ENCODE results near the gene HS6ST2. TPM values are rescaled to one million over a fixed set of nuclear protein-coding genes. Genes with fewer than 3 reads are reported as not detected.

The HS6ST2 gene
- total and polyA plus RNA-seq, 10 of the 15 experiments (the other 5 are each of a cell fraction or from before 2014, with no cell fraction given) = not detected

DNA sequence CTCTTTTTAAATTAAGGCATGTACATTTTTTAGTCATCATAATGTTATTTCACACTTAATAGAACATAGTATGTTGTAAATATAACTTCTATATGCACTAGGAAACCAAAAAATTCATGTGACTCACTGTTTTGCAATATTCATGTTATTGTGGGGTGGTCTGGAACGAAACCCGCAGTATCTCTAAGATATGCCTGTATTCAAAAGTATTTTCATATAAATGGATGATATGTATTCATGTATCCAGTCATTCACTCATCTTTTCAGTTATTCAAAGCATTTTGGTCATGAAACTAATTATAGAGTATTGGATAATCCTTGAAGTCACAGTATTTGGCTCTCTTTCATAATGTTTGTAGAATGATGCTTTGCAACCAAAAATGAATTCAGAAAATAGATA lies 168.1 kb downstream of the HS6ST2 start:
- H3K4me1 ChIP-seq (ENCODE audit: control insufficient read depth, insufficient read depth, low read length) = no peaks in the 10 kb centered on the region
- no peak overlapping the region for H3K4me3 ChIP-seq
- POLR2A ChIA-PET = no interaction called here
- in situ Hi-C loops (cut with MboI) = no loop called here
- no peaks in the 10 kb centered on the region for H3K36me3 ChIP-seq (ENCODE audit: control insufficient read depth in 2 of 2, insufficient read depth in 2 of 2, low read length in 1 of 2)
- 27% methylated on average over 2 of the region's 2 CpGs for WGBS (ENCODE audit: insufficient coverage, insufficient replicate concordance, low lambda C conversion rate, missing lambda C conversion rate)
- H3K9me3 ChIP-seq (replicated peaks; ENCODE audit: control insufficient read depth, insufficient read depth, low read length) = no peaks in the 10 kb centered on the region
- no peak for ATAC-seq
- RAD21 ChIA-PET (ENCODE audit: unreplicated experiment) = no interaction called here
- CTCF ChIA-PET = no interaction called here
- no TSS peak for BruUV-seq (replicated peaks)
- H3K79me2 ChIP-seq (ENCODE audit: control insufficient read depth, insufficient read depth, low read length) = no peaks in the 10 kb centered on the region
- no peaks in the 10 kb centered on the region for H3K27me3 ChIP-seq (replicated peaks in 1 of 2; ENCODE audit: control insufficient read depth in 2 of 2, insufficient read depth in 2 of 2, low read length in 1 of 2)
- TF ChIP-seq TCF7 (IDR thresholded peaks at IDR 0.05; ENCODE audit: borderline replicate concordance) (no peak), ZBTB33 (IDR thresholded peaks at IDR 0.05) (no peak)
- intact Hi-C loops (cut with micrococcal nuclease; ENCODE audit: unreplicated experiment) = no loop called here
- H3K4me2 ChIP-seq (ENCODE audit: control insufficient read depth, insufficient read depth) = no peak overlapping the region
- SMC1A ChIA-PET (ENCODE audit: uncharacterized antibody, unreplicated experiment) = no interaction called here
- H2AFZ ChIP-seq (ENCODE audit: control insufficient read depth, low read depth, low read length) = no peak overlapping the region
- no peaks in the 10 kb centered on the region for H4K20me1 ChIP-seq (ENCODE audit: control insufficient read depth, insufficient read depth)
- no peak overlapping the region for H3K27ac ChIP-seq (ENCODE audit: control insufficient read depth, insufficient read depth)
- FAIRE-seq = no peak
- H3K9ac ChIP-seq (ENCODE audit: control insufficient read depth, insufficient read depth, low read length) = no peak overlapping the region
- no peak for DNase-seq (ENCODE audit: low read depth, low spot score)

GRCh38 chrX:132786217-132786616 lies 172.2 kb downstream of the HS6ST2 start:
- BruUV-seq (replicated peaks) = no TSS peak
- H3K27me3 ChIP-seq (replicated peaks in 1 of 2; ENCODE audit: control insufficient read depth in 2 of 2, insufficient read depth in 2 of 2, low read length in 1 of 2) = no peaks in the 10 kb centered on the region
- no peaks in the 10 kb centered on the region for H3K36me3 ChIP-seq (ENCODE audit: control insufficient read depth in 2 of 2, insufficient read depth in 2 of 2, low read length in 1 of 2)
- H3K4me1 ChIP-seq (ENCODE audit: control insufficient read depth, insufficient read depth, low read length) = no peaks in the 10 kb centered on the region
- ChIA-PET POLR2A (no interaction called here), RAD21 (ENCODE audit: unreplicated experiment) (no interaction called here), CTCF (interaction anchor here (2.3 kb wide), 1 partner anchor 10 kb away, joined by 5 read pairs; no protein-coding TSS in a partner anchor), SMC1A (ENCODE audit: uncharacterized antibody, unreplicated experiment) (interaction anchor here (0.7 kb wide), 1 partner anchor 54 kb away, joined by 4 read pairs; no protein-coding TSS in a partner anchor)
- H3K4me3 ChIP-seq = no peak overlapping the region
- H3K4me2 ChIP-seq (ENCODE audit: control insufficient read depth, insufficient read depth) = no peak overlapping the region
- H4K20me1 ChIP-seq (ENCODE audit: control insufficient read depth, insufficient read depth) = no peaks in the 10 kb centered on the region
- 33% methylated on average over 1 of the region's 1 CpG for WGBS (ENCODE audit: insufficient coverage, insufficient replicate concordance, low lambda C conversion rate, missing lambda C conversion rate)
- TF ChIP-seq NFXL1 (IDR thresholded peaks at IDR 0.05; ENCODE audit: borderline replicate concordance) (no peak), CREB1 (IDR thresholded peaks at IDR 0.05; ENCODE audit: low read depth) (no peak), GATAD2B (conservative IDR thresholded peaks at IDR 0.05; ENCODE audit: low read depth) (no peak), CBX5 (IDR thresholded peaks at IDR 0.05; ENCODE audit: low read depth) (no peak), YBX1 (IDR thresholded peaks at IDR 0.05) (no peak), TCF3 (IDR thresholded peaks at IDR 0.05; ENCODE audit: borderline replicate concordance, insufficient read depth, low read depth, low read length) (no peak), RAD21 (IDR thresholded peaks at IDR 0.05; ENCODE audit: insufficient read depth, low read depth, low read length) (no peak)
- no peak overlapping the region for H3K9ac ChIP-seq (ENCODE audit: control insufficient read depth, insufficient read depth, low read length)
- ATAC-seq (no peak), DNase-seq (ENCODE audit: low read depth, low spot score) (no peak), FAIRE-seq (no peak)
- intact Hi-C loops (cut with micrococcal nuclease; ENCODE audit: unreplicated experiment) (no loop called here), in situ Hi-C loops (cut with MboI) (no loop called here)
- H3K79me2 ChIP-seq (ENCODE audit: control insufficient read depth, insufficient read depth, low read length) = no peaks in the 10 kb centered on the region
- no peaks in the 10 kb centered on the region for H3K9me3 ChIP-seq (replicated peaks; ENCODE audit: control insufficient read depth, insufficient read depth, low read length)
- no peak overlapping the region for H2AFZ ChIP-seq (ENCODE audit: control insufficient read depth, low read depth, low read length)
- no peak overlapping the region for H3K27ac ChIP-seq (ENCODE audit: control insufficient read depth, insufficient read depth)

Measured in GM12878 (cell line).